Smooth muscle cell (in vitro differentiated cells): Measurements from ENCODE around the gene TSPAN33. TPM values are rescaled to one million over a fixed set of nuclear protein-coding genes. Genes with fewer than 3 reads are reported as not detected.

ENCODE experiments used
- DNase-seq: peaks from one replicate; lab custom pipeline; 2025; ENCODE audit not compliant: unreplicated experiment; lab: John Stamatoyannopoulos, UW
- H2AFZ ChIP-seq: fragments of 200-600 bp; sonication (generic); 2 replicates; pipeline ENCODE4 v1.6.0; 2016; ENCODE audit warnings: antibody characterized with exemption, low read depth, mild to moderate bottlenecking
- H3F3A ChIP-seq: fragments of 200-600 bp; sonication (generic); 2 replicates; pipeline ENCODE4 v1.6.0; 2017; ENCODE audit warnings: antibody characterized with exemption, low read depth
- H3K27ac ChIP-seq: fragments of 200-600 bp; sonication (generic); 2 replicates; pipeline ENCODE4 v1.5.1; 2016; ENCODE audit warnings: low read depth, mild to moderate bottlenecking
- H3K27me3 ChIP-seq: fragments of 200-600 bp; sonication (generic); 2 replicates; pipeline ENCODE4 v1.6.1; 2016; ENCODE audit warnings: low read depth, mild to moderate bottlenecking
- H3K36me3 ChIP-seq: fragments of 200-600 bp; sonication (generic); 2 replicates; pipeline ENCODE4 v1.5.1; 2016; ENCODE audit warnings: low read depth
- H3K4me1 ChIP-seq: fragments of 200-600 bp; sonication (generic); 2 replicates; pipeline ENCODE4 v1.5.1; 2016; ENCODE audit warnings: low read depth
- H3K4me2 ChIP-seq: fragments of 200-600 bp; sonication (generic); 2 replicates; pipeline ENCODE4 v1.6.0; 2016; ENCODE audit warnings: mild to moderate bottlenecking
- H3K4me3 ChIP-seq: fragments of 200-600 bp; sonication (generic); 2 replicates; pipeline ENCODE4 v1.5.1; 2016; ENCODE audit warnings: mild to moderate bottlenecking
- H3K79me2 ChIP-seq: fragments of 200-600 bp; sonication (generic); 2 replicates; pipeline ENCODE4 v1.6.0; 2016; ENCODE audit warnings: low read depth, mild to moderate bottlenecking
- H3K9ac ChIP-seq: fragments of 200-600 bp; sonication (generic); 2 replicates; pipeline ENCODE4 v1.6.0; 2016; ENCODE audit warnings: low read depth
- H3K9me3 ChIP-seq: fragments of 200-600 bp; sonication (generic); replicated peaks from 2 replicates; pipeline ENCODE4 v1.5.1; 2016; ENCODE audit warnings: low read depth
- H4K20me1 ChIP-seq: fragments of 200-600 bp; sonication (generic); 2 replicates; pipeline ENCODE4 v1.6.0; 2016; ENCODE audit warnings: low read depth
- CTCF ChIP-seq: fragments of 200-600 bp; sonication (generic); IDR thresholded peaks from 2 replicates; pipeline ENCODE4 v1.5.1; 2017; ENCODE audit warnings: borderline replicate concordance, mild to moderate bottlenecking, antibody characterized with exemption; ENCODE audit not compliant: insufficient read depth, poor library complexity, severe bottlenecking
- WGBS: methylation state at CpG from one replicate; pipeline ENCODE4 v1.1.7; 2016; ENCODE audit warnings: low lambda C conversion rate; 5-methylcytosine and 5-hydroxymethylcytosine counted together
- polyA plus RNA-seq: library from polyadenylated mRNA; unstranded; fragments of >200 nt; fragmentation: Nextera tagmentation; extraction: Ambion mirVana; gene quantifications from 2 replicates; pipeline ENCODE4 v1.2.1, GENCODE V29; 2016
- total RNA-seq: library from RNA; depleted of rRNA; stranded (reverse); fragments of >200 nt; gene quantifications from 2 replicates; pipeline ENCODE4 v1.2.3, GENCODE V29; 2014

TSPAN33 gene
- total and polyA plus RNA-seq, 2 experiments from 2014 or later = 1.6 to 2.8 TPM

GRCh38 chr7:129208667-129209066 lies 64.2 kb downstream of the TSPAN33 start:
- H2AFZ ChIP-seq = no peak overlapping the region
- H3K9me3 ChIP-seq = no peaks in the 10 kb centered on the region
- no peak overlapping the region for H3K9ac ChIP-seq
- no peak for TF ChIP-seq CTCF
- peaks cover 6% of the 10 kb centered on the region for H4K20me1 ChIP-seq
- DNase-seq = no peak
- no peak overlapping the region for H3K4me3 ChIP-seq
- no peaks in the 10 kb centered on the region for H3K36me3 ChIP-seq
- no peaks in the 10 kb centered on the region for H3K79me2 ChIP-seq
- H3F3A ChIP-seq = no peaks in the 10 kb centered on the region
- whole genome bisulfite sequencing = 95% methylated on average over 9 of the region's 9 CpGs
- no peak overlapping the region for H3K27ac ChIP-seq
- H3K4me2 ChIP-seq = no peak overlapping the region
- H3K27me3 ChIP-seq = no peaks in the 10 kb centered on the region
- no peaks in the 10 kb centered on the region for H3K4me1 ChIP-seq

GRCh38 chr7:129209067-129209926 lies 64.8 kb downstream of the TSPAN33 start:
- no peak overlapping the region for H3K9ac ChIP-seq
- no peaks in the 10 kb centered on the region for H3F3A ChIP-seq
- no peak overlapping the region for H3K4me2 ChIP-seq
- TF ChIP-seq CTCF = no peak
- no peaks in the 10 kb centered on the region for H4K20me1 ChIP-seq
- H2AFZ ChIP-seq = no peak overlapping the region
- no peaks in the 10 kb centered on the region for H3K79me2 ChIP-seq
- no peaks in the 10 kb centered on the region for H3K36me3 ChIP-seq
- H3K9me3 ChIP-seq = no peaks in the 10 kb centered on the region
- no peaks in the 10 kb centered on the region for H3K27me3 ChIP-seq
- 93% methylated on average over 15 of the region's 15 CpGs for WGBS
- H3K4me1 ChIP-seq = no peaks in the 10 kb centered on the region
- H3K4me3 ChIP-seq = no peak overlapping the region
- DNase-seq = no peak
- H3K27ac ChIP-seq = no peak overlapping the region

- Histone ChIP-seq H3K27ac (no peak overlapping the region), H2AFZ (no peak overlapping the region), H4K20me1 (no peaks in the 10 kb centered on the region), H3K4me3 (no peak overlapping the region), H3K9me3 (no peaks in the 10 kb centered on the region), H3K27me3 (no peaks in the 10 kb centered on the region), H3K9ac (no peak overlapping the region), H3K79me2 (no peaks in the 10 kb centered on the region), H3K36me3 (no peaks in the 10 kb centered on the region), H3K4me2 (no peak overlapping the region), H3K4me1 (no peaks in the 10 kb centered on the region), H3F3A (no peaks in the 10 kb centered on the region)
- WGBS = 79% methylated on average over 16 of the region's 16 CpGs
- peak; percentile 21 for DNase-seq
- peak; percentile 74 for TF ChIP-seq CTCF
Measured at GRCh38 chr7:129210256-129210988, 65.9 kb downstream of the TSPAN33 start.

- Histone ChIP-seq H3K9ac (no peak overlapping the region), H3K27ac (no peak overlapping the region), H3K79me2 (no peaks in the 10 kb centered on the region), H3K4me3 (no peak overlapping the region), H2AFZ (no peak overlapping the region), H3K9me3 (no peaks in the 10 kb centered on the region), H3K4me1 (no peaks in the 10 kb centered on the region), H3K27me3 (no peaks in the 10 kb centered on the region), H4K20me1 (no peaks in the 10 kb centered on the region), H3K4me2 (no peak overlapping the region), H3F3A (no peaks in the 10 kb centered on the region), H3K36me3 (no peaks in the 10 kb centered on the region)
- no peak for TF ChIP-seq CTCF
- 96% methylated on average over 11 of the region's 14 CpGs for WGBS
- no peak for DNase-seq
Measured at GRCh38 chr7:129210989-129211312, 66.4 kb downstream of the TSPAN33 start.
